Thymus (tissue), 11 donors: ENCODE results near the gene CLSTN1. TPM values are rescaled to one million over a fixed set of nuclear protein-coding genes. Genes with fewer than 3 reads are reported as not detected.

Experiments
- DNase-seq, 9 donors: peaks; one replicate each; pipeline ENCODE4 v3.0.0-alpha.2; 2013; ENCODE audit warnings: low spot score in 9 of 9, low read depth in 6 of 9, missing footprints in 1 of 9
- H3K27ac ChIP-seq, 2 donors: one replicate each; pipeline ENCODE4 v1.5.1; 2013; ENCODE audit warnings: control low read depth in 1 of 2, low read depth in 1 of 2, low read length in 1 of 2, mild to moderate bottlenecking in 1 of 2, moderate library complexity in 1 of 2
- H3K27me3 ChIP-seq, 2 donors: one replicate each; pipeline ENCODE4 v1.5.1; 2013; ENCODE audit warnings: low read length in 1 of 2; ENCODE audit not compliant: control insufficient read depth in 2 of 2, insufficient read depth in 1 of 2
- H3K36me3 ChIP-seq, 2 donors: one replicate each; pipeline ENCODE4 v1.5.1; 2013; ENCODE audit warnings: low read length in 1 of 2, mild to moderate bottlenecking in 1 of 2, moderate library complexity in 1 of 2; ENCODE audit not compliant: control insufficient read depth in 2 of 2, insufficient read depth in 2 of 2
- H3K4me1 ChIP-seq, 2 donors: one replicate each; pipeline ENCODE4 v1.5.1; 2013; ENCODE audit warnings: low read length in 2 of 2; ENCODE audit not compliant: control insufficient read depth in 2 of 2, insufficient read depth in 2 of 2
- H3K4me3 ChIP-seq, 2 donors: one replicate each; pipeline ENCODE4 v1.5.1; 2013; ENCODE audit warnings: low read length in 2 of 2, control low read depth in 1 of 2, mild to moderate bottlenecking in 1 of 2
- H3K9me3 ChIP-seq, 2 donors: one replicate each; pipeline ENCODE4 v1.5.1; 2013; ENCODE audit warnings: low read length in 1 of 2, mild to moderate bottlenecking in 1 of 2; ENCODE audit not compliant: control insufficient read depth in 2 of 2, insufficient read depth in 1 of 2
- WGBS: extraction: QIAGEN DNeasy Blood & Tissue Kit; methylation state at CpG from one replicate; pipeline ENCODE4 v1.1.7; 2013; 5-methylcytosine and 5-hydroxymethylcytosine counted together
- polyA plus RNA-seq: library from polyadenylated mRNA; stranded (reverse); fragments of 200-250 nt; gene quantifications from one replicate; pipeline ENCODE4 v1.2.3, GENCODE V29; 2013
- total RNA-seq: library from RNA; stranded (reverse); fragments of 120-200 nt; gene quantifications from one replicate; pipeline ENCODE4 v1.2.4, GENCODE V29; 2013
- donor health status: healthy.

The CLSTN1 gene
- total and polyA plus RNA-seq, 2 donors = 27.0 to 63.1 TPM

- H3K27me3 ChIP-seq = peaks cover 0 to 20% of the 10 kb centered on the region in 2 donors
- DNase-seq = peak in 1 of 9 donors; percentile 38
- peaks cover 0 to 3% of the 10 kb centered on the region in 2 donors for H3K36me3 ChIP-seq
- H3K27ac ChIP-seq = peak overlapping the region in 1 of 2 donors; percentile 25
- peaks cover 0 to 6% of the 10 kb centered on the region in 2 donors for H3K9me3 ChIP-seq
- WGBS = 35% methylated on average over 17 of the region's 17 CpGs
- H3K4me3 ChIP-seq = no peak overlapping the region
- peaks cover 3 to 32% of the 10 kb centered on the region in 2 donors for H3K4me1 ChIP-seq
Observed at GRCh38 chr1:9825093-9826074, 1.6 kb upstream of the CLSTN1 start.

- Histone ChIP-seq H3K36me3 (peaks cover 0 to 3% of the 10 kb centered on the region in 2 donors), H3K27me3 (peaks cover 0 to 20% of the 10 kb centered on the region in 2 donors), H3K4me3 (peak overlapping the region in 1 of 2 donors; percentile 99), H3K4me1 (peaks cover 3 to 32% of the 10 kb centered on the region in 2 donors), H3K9me3 (peaks cover 0 to 6% of the 10 kb centered on the region in 2 donors), H3K27ac (peak overlapping the region in 1 of 2 donors; percentile 81)
- no peak for DNase-seq
- WGBS = 53% methylated on average over 12 of the region's 12 CpGs
Observed at GRCh38 chr1:9824702-9825089, 931 bp upstream of the CLSTN1 start.

GRCh38 chr1:9823693-9823942 is 147 bp downstream of the CLSTN1 start:
- DNase-seq = no peak
- peaks cover 0 to 20% of the 10 kb centered on the region in 2 donors for H3K27me3 ChIP-seq
- peak overlapping the region in 1 of 2 donors; percentile 86 for H3K27ac ChIP-seq
- peaks cover 3 to 32% of the 10 kb centered on the region in 2 donors for H3K4me1 ChIP-seq
- 1% methylated on average over 40 of the region's 40 CpGs for WGBS
- peak overlapping the region; percentile 88 to 99 for H3K4me3 ChIP-seq
- H3K9me3 ChIP-seq = peaks cover 0 to 6% of the 10 kb centered on the region in 2 donors
- peaks cover 0 to 3% of the 10 kb centered on the region in 2 donors for H3K36me3 ChIP-seq

- peaks cover 3 to 32% of the 10 kb centered on the region in 2 donors for H3K4me1 ChIP-seq
- WGBS = under 1% methylated on average over 71 of the region's 71 CpGs
- DNase-seq = peak in 2 of 9 donors; percentile 31 to 54
- peak overlapping the region in 1 of 2 donors; percentile 86 for H3K27ac ChIP-seq
- peaks cover 0 to 6% of the 10 kb centered on the region in 2 donors for H3K9me3 ChIP-seq
- peaks cover 0 to 20% of the 10 kb centered on the region in 2 donors for H3K27me3 ChIP-seq
- peaks cover 0 to 3% of the 10 kb centered on the region in 2 donors for H3K36me3 ChIP-seq
- peak overlapping the region; percentile 88 to 99 for H3K4me3 ChIP-seq
Observed at GRCh38 chr1:9822897-9823692, 670 bp downstream of the CLSTN1 start.

- H3K4me1 ChIP-seq = peaks cover 3 to 27% of the 10 kb centered on the region in 2 donors
- H3K9me3 ChIP-seq = peaks cover 0 to 6% of the 10 kb centered on the region in 2 donors
- H3K36me3 ChIP-seq = peaks cover 0 to 3% of the 10 kb centered on the region in 2 donors
- peaks cover 0 to 20% of the 10 kb centered on the region in 2 donors for H3K27me3 ChIP-seq
- H3K27ac ChIP-seq = no peak overlapping the region
- WGBS = 12% methylated on average over 8 of the region's 8 CpGs
- H3K4me3 ChIP-seq = peak overlapping the region; percentile 88 to 99
- DNase-seq = no peak
Observed at GRCh38 chr1:9822490-9822889, 1.3 kb downstream of the CLSTN1 start.

- H3K27me3 ChIP-seq = peaks cover 0 to 20% of the 10 kb centered on the region in 2 donors
- peaks cover 3 to 26% of the 10 kb centered on the region in 2 donors for H3K4me1 ChIP-seq
- 95% methylated on average over 4 of the region's 4 CpGs for WGBS
- peaks cover 0 to 3% of the 10 kb centered on the region in 2 donors for H3K36me3 ChIP-seq
- H3K4me3 ChIP-seq = peak overlapping the region in 1 of 2 donors; percentile 88
- H3K9me3 ChIP-seq = peaks cover 0 to 6% of the 10 kb centered on the region in 2 donors
- H3K27ac ChIP-seq = no peak overlapping the region
- DNase-seq = no peak
Observed at GRCh38 chr1:9821710-9822109, 2.1 kb downstream of the CLSTN1 start.

- Histone ChIP-seq H3K4me3 (no peak overlapping the region), H3K4me1 (peaks cover 3 to 24% of the 10 kb centered on the region in 2 donors), H3K9me3 (peaks cover 0 to 6% of the 10 kb centered on the region in 2 donors), H3K36me3 (peaks cover 0 to 3% of the 10 kb centered on the region in 2 donors), H3K27ac (no peak overlapping the region), H3K27me3 (peaks cover 0 to 20% of the 10 kb centered on the region in 2 donors)
- no peak for DNase-seq
- 97% methylated on average over 3 of the region's 3 CpGs for WGBS
Observed at GRCh38 chr1:9820521-9820920, 3.2 kb downstream of the CLSTN1 start.

GRCh38 chr1:9817734-9818133 is 6.0 kb downstream of the CLSTN1 start:
- DNase-seq = no peak
- no peak overlapping the region for H3K27ac ChIP-seq
- H3K27me3 ChIP-seq = no peaks in the 10 kb centered on the region
- 99% methylated on average over 4 of the region's 4 CpGs for WGBS
- no peak overlapping the region for H3K4me3 ChIP-seq
- peaks cover 0 to 3% of the 10 kb centered on the region in 2 donors for H3K36me3 ChIP-seq
- H3K4me1 ChIP-seq = peaks cover 0 to 6% of the 10 kb centered on the region in 2 donors
- H3K9me3 ChIP-seq = no peaks in the 10 kb centered on the region
